Measurements from ENCODE around the gene PRR7. TPM values are rescaled to one million over a fixed set of nuclear protein-coding genes. Genes with fewer than 3 reads are reported as not detected.

Gene PRR7
- total and polyA plus RNA-seq, 2 experiments from 2014 or later: 7.6 to 9.7 TPM

DNA sequence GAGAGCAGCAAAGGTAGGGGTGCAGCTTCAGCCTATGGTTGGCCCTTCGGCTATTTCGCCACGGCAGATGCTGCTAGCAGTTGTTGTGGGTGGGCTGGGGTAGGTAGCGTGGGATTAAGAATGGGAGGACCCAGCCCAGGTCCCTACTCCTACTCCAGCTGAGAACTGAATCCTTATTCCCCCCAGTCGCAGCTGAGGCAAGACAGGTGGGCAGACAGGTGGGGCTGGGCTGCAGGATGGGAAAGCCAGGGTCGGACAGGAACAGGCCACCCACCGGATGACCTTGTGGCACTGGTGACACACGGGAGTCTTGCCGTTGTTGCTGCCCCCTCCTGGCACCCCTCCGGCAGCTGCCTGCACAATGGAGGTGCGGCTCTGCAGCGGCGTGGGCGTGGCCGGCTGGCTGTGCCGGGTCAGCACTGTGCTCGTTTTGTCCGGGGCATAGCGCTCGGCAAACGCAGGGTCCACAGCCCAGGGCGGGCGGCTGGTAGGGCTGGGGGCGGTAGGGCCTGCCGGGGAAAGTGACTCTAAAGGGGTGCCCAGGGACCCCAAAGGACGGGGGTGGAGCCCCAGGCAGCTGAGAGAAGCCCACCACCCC lies 42.6 kb downstream of the PRR7 start:
- peak; percentile 2 for ATAC-seq
- H3K27ac Mint-ChIP-seq: no peak overlapping the region

DNA sequence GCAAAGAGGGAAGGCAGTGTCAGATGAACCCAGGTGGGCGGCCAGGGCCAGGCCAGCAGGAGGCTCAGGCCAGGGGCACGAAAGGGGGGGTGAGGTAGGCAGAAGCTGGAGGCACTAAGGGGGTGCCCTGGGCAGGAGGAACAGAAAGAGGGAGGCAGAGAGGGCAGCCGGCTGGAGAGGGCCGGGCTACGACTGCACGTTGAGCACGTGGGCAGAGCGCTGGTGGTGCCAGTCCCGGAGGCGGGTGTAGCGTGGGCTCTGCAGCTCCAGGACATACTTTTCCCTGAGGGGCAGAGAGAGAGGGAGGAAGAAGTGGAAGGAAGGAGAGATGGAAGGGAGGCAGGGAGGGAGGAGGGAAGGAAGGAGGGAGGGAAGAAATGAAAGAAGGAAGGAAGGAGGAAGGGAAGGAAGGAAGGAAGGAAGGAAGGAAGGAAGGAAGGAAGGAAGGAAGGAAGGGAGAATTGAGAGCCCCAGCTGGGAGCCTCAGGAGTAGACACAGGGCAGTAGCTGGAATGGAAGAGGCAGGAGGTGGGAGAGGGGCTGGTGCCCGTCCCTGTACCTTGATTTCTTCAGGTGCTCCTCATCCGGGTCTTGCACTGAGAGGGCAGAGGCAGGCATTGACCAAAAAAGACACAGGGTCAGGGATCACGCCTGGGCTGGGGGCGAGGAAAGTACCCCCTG lies 43.8 kb downstream of the PRR7 start:
- Mint-ChIP-seq H3K4me3 (no peak overlapping the region), H3K27me3 (ENCODE audit: insufficient read depth, low read depth, poor library complexity) (peaks cover 31% of the 10 kb centered on the region), H3K9me3 (peaks cover 2% of the 10 kb centered on the region; the same call in 1 of the 3 replicates), H3K4me1 (peaks cover 29% of the 10 kb centered on the region), H3K27ac (no peak overlapping the region), H3K36me3 (ENCODE audit: low read depth) (peaks cover 64% of the 10 kb centered on the region)
- Histone ChIP-seq H4K20me1 (replicated peaks; ENCODE audit: insufficient read depth) (no peaks in the 10 kb centered on the region; the same call in 1 of the 2 replicates), H3K4me3 (no peak overlapping the region), H3K4me2 (no peak overlapping the region), H3K36me3 (ENCODE audit: insufficient read depth) (peaks cover 14% of the 10 kb centered on the region), H2AFZ (no peak overlapping the region), H3K27ac (ENCODE audit: low read depth) (no peak overlapping the region), H3K9me2 (ENCODE audit: insufficient read depth) (no peaks in the 10 kb centered on the region), H3F3A (replicated peaks; ENCODE audit: low read depth) (peaks cover 29% of the 10 kb centered on the region; the same call in 1 of the 2 replicates), H3K79me2 (replicated peaks; ENCODE audit: insufficient read depth) (0 out of 2 replicates have a peak, but pooled peaks cover 10% of the 10 kb centered on the region), H3K27me3 (ENCODE audit: insufficient read depth) (no peaks in the 10 kb centered on the region), H3K4me1 (ENCODE audit: insufficient read depth) (peaks cover 20% of the 10 kb centered on the region)
- DNase-seq (ENCODE audit: low spot score) (no peak), ATAC-seq (no peak)
- no peak for TF ChIP-seq ZNF114 (CRISPR knock-in tag; IDR thresholded peaks at IDR 0.05)
- no peak for TF ChIP-seq EZH2phosphoT487 (IDR thresholded peaks at IDR 0.05; ENCODE audit: unreplicated experiment)
- TF ChIP-seq, protein P1, sequence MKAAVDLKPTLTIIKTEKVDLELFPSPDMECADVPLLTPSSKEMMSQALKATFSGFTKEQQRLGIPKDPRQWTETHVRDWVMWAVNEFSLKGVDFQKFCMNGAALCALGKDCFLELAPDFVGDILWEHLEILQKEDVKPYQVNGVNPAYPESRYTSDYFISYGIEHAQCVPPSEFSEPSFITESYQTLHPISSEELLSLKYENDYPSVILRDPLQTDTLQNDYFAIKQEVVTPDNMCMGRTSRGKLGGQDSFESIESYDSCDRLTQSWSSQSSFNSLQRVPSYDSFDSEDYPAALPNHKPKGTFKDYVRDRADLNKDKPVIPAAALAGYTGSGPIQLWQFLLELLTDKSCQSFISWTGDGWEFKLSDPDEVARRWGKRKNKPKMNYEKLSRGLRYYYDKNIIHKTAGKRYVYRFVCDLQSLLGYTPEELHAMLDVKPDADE (IDR thresholded peaks at IDR 0.05): no peak
- TF ChIP-seq, protein P2, sequence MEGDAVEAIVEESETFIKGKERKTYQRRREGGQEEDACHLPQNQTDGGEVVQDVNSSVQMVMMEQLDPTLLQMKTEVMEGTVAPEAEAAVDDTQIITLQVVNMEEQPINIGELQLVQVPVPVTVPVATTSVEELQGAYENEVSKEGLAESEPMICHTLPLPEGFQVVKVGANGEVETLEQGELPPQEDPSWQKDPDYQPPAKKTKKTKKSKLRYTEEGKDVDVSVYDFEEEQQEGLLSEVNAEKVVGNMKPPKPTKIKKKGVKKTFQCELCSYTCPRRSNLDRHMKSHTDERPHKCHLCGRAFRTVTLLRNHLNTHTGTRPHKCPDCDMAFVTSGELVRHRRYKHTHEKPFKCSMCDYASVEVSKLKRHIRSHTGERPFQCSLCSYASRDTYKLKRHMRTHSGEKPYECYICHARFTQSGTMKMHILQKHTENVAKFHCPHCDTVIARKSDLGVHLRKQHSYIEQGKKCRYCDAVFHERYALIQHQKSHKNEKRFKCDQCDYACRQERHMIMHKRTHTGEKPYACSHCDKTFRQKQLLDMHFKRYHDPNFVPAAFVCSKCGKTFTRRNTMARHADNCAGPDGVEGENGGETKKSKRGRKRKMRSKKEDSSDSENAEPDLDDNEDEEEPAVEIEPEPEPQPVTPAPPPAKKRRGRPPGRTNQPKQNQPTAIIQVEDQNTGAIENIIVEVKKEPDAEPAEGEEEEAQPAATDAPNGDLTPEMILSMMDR (conservative IDR thresholded peaks at IDR 0.05; ENCODE audit: low read depth in 2 of 2): no peak
- no peak for TF ChIP-seq EZH2 (IDR thresholded peaks at IDR 0.05; ENCODE audit: low read depth, unreplicated experiment)
- TF ChIP-seq STAT1 (IDR thresholded peaks at IDR 0.05; ENCODE audit: unreplicated experiment): no peak
- TF ChIP-seq JUNB (IDR thresholded peaks at IDR 0.05; ENCODE audit: unreplicated experiment): no peak
- TF ChIP-seq POLR2AphosphoS5 (IDR thresholded peaks at IDR 0.05; ENCODE audit: low read depth): no peak
- TF ChIP-seq NANOG (IDR thresholded peaks at IDR 0.05; ENCODE audit: borderline replicate concordance): no peak
- TF ChIP-seq, protein P3, sequence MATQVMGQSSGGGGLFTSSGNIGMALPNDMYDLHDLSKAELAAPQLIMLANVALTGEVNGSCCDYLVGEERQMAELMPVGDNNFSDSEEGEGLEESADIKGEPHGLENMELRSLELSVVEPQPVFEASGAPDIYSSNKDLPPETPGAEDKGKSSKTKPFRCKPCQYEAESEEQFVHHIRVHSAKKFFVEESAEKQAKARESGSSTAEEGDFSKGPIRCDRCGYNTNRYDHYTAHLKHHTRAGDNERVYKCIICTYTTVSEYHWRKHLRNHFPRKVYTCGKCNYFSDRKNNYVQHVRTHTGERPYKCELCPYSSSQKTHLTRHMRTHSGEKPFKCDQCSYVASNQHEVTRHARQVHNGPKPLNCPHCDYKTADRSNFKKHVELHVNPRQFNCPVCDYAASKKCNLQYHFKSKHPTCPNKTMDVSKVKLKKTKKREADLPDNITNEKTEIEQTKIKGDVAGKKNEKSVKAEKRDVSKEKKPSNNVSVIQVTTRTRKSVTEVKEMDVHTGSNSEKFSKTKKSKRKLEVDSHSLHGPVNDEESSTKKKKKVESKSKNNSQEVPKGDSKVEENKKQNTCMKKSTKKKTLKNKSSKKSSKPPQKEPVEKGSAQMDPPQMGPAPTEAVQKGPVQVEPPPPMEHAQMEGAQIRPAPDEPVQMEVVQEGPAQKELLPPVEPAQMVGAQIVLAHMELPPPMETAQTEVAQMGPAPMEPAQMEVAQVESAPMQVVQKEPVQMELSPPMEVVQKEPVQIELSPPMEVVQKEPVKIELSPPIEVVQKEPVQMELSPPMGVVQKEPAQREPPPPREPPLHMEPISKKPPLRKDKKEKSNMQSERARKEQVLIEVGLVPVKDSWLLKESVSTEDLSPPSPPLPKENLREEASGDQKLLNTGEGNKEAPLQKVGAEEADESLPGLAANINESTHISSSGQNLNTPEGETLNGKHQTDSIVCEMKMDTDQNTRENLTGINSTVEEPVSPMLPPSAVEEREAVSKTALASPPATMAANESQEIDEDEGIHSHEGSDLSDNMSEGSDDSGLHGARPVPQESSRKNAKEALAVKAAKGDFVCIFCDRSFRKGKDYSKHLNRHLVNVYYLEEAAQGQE (IDR thresholded peaks at IDR 0.05; ENCODE audit: unreplicated experiment): no peak

More for the DNA sequence above, 42.6 kb downstream of the PRR7 start:
- H3K4me2 ChIP-seq: no peak overlapping the region
- peaks cover 8% of the 10 kb centered on the region; the same call in 1 of the 2 replicates for H3K4me1 ChIP-seq (ENCODE audit: insufficient read depth)
- H3K4me3 Mint-ChIP-seq: no peak overlapping the region
- peaks cover 2% of the 10 kb centered on the region; the same call in 1 of the 3 replicates for H3K9me3 Mint-ChIP-seq
- peaks cover 21% of the 10 kb centered on the region; the same call in 1 of the 2 replicates for H3F3A ChIP-seq (replicated peaks; ENCODE audit: low read depth)
- H3K4me1 Mint-ChIP-seq: peaks cover 21% of the 10 kb centered on the region
- H3K4me3 ChIP-seq: no peak overlapping the region
- H3K36me3 Mint-ChIP-seq (ENCODE audit: low read depth): peaks cover 76% of the 10 kb centered on the region
- H3K9me2 ChIP-seq (ENCODE audit: insufficient read depth): no peaks in the 10 kb centered on the region
- H3K27me3 Mint-ChIP-seq (ENCODE audit: insufficient read depth, low read depth, poor library complexity): peaks cover 35% of the 10 kb centered on the region
- TF ChIP-seq CREB1 (CRISPR knock-in tag; IDR thresholded peaks at IDR 0.05; ENCODE audit: low read depth) (no peak), EZH2 (IDR thresholded peaks at IDR 0.05; ENCODE audit: low read depth, unreplicated experiment) (no peak)
- TF ChIP-seq, protein P2 (conservative IDR thresholded peaks at IDR 0.05; ENCODE audit: low read depth in 2 of 2): peak; percentile 22 to 52
- H3K27ac ChIP-seq (ENCODE audit: low read depth): no peak overlapping the region
- H4K20me1 ChIP-seq (replicated peaks; ENCODE audit: insufficient read depth): no peaks in the 10 kb centered on the region; the same call in 1 of the 2 replicates
- no peaks in the 10 kb centered on the region for H3K27me3 ChIP-seq (ENCODE audit: insufficient read depth)
- H3K79me2 ChIP-seq (replicated peaks; ENCODE audit: insufficient read depth): 0 out of 2 replicates have a peak, but pooled peaks cover 5% of the 10 kb centered on the region
- peak; percentile 65 for DNase-seq (ENCODE audit: low spot score)
- no peak overlapping the region for H2AFZ ChIP-seq
- peaks cover 14% of the 10 kb centered on the region for H3K36me3 ChIP-seq (ENCODE audit: insufficient read depth)

All from GM23338 (cell line).